Subcutaneous adipose tissue (tissue), 4 donors: ENCODE data around the gene TOX2. TPM values are rescaled to one million over a fixed set of nuclear protein-coding genes. Genes with fewer than 3 reads are reported as not detected.

Source experiments
- CTCF ChIP-seq: fragments of 450-650 bp; IDR thresholded peaks from one replicate; pipeline ENCODE4 v1.5.1; 2016; ENCODE audit warnings: low read depth, mild to moderate bottlenecking, control low read depth, antibody characterized with exemption, moderate library complexity
- total RNA-seq, 4 donors: library from RNA; depleted of rRNA; stranded (reverse); fragments of >200 nt; gene quantifications; one replicate each; pipeline ENCODE4 v1.1.0, GENCODE V29; 2016

The TOX2 gene
- total RNA-seq, 4 donors from 2014 or later: 2.6 to 8.1 (median 3.1) TPM; not detected in 1

- TF ChIP-seq CTCF: no peak
These were observed 105.9 kb downstream of the TOX2 start for GRCh38 chr20:44020406-44021148.

- TF ChIP-seq CTCF: no peak
These were observed 106.5 kb downstream of the TOX2 start for GRCh38 chr20:44021186-44021585.

- TF ChIP-seq CTCF: no peak
These were observed 107.2 kb downstream of the TOX2 start for GRCh38 chr20:44021900-44022299.

- no peak for TF ChIP-seq CTCF
These were observed 107.8 kb downstream of the TOX2 start for GRCh38 chr20:44022464-44022863.

GRCh38 chr20:44023515-44024371, 109.1 kb downstream of the TOX2 start:
- no peak for TF ChIP-seq CTCF

- TF ChIP-seq CTCF: no peak
These were observed 110.3 kb downstream of the TOX2 start for GRCh38 chr20:44024820-44025580.
